Ramos (cell line): ENCODE measurements around the gene IQCE.

Experiments
- in situ Hi-C: fragments of 300-500 bp; cut with MboI; formaldehyde crosslinking; loops from one replicate; pipeline ENCODE4 v1.14.3; 2022; ENCODE audit warnings: low sequenced_read_pairs; ENCODE audit not compliant: unreplicated experiment

IQCE gene

DNA sequence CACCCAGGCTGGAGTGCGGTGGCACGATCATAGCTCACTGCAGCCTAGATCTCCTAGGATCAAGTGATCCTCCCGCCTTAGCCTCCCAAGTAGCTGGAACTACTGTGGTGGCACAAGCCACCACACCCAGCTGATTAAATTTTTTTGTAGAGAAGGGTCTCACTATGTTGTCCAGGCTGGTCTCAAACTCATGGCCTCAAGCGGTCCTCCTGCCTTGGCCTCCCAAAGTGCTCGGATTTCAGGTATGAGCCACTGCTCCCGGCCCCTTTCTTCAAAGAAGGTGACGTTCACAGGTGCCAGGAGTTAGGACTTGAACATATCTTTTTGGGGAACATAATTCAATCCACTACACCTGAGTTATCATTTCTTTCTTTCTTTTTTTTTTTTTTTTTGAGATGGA is 70.1 kb downstream of the IQCE start:
- in situ Hi-C loops: no loop called here

DNA sequence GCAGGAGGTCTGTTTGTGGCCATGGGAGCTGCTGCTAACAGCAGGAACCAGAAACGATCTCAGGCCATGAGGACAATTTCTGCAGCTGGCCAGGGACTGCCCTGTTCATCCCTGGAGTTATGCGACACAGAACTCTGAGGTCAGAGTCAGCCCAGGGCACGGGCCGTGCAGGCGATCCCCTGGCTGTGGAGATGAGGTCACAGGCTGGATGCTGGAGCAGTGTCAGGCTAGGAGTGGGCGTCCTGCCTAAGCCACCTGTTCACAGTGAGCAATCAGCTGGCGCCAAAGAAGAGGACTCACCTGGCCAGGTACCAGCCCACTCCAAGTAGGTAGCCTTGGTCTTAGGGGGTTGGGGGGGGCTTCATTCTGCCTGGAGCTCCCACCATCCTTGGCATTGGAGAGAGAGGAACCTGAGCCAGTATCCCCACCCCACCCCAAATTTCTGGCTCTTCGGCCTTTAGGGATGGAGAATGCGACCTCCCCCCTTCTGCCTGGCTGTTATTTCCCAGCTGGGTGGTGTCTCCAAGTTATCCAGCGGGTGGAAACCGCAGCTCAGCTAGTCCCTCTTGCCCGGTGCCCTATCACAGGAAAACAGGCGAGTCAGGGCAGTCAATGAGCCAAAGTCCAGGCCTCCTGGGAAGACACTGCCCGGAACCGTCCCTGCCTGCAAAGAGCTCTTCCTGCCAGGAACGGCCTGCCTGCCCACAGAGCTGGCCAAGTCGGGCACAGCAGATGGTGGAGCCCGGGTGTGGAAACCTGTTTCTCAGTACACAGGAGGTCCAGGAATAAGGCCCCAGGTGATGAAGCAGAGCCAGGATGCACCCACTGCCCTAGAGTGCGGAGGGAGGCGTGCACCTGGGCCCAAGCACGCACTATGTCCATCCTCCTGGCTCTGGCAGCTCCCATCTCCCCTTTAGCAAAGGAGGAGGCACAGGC is 71.2 kb downstream of the IQCE start:
- in situ Hi-C loops: no loop called here

DNA sequence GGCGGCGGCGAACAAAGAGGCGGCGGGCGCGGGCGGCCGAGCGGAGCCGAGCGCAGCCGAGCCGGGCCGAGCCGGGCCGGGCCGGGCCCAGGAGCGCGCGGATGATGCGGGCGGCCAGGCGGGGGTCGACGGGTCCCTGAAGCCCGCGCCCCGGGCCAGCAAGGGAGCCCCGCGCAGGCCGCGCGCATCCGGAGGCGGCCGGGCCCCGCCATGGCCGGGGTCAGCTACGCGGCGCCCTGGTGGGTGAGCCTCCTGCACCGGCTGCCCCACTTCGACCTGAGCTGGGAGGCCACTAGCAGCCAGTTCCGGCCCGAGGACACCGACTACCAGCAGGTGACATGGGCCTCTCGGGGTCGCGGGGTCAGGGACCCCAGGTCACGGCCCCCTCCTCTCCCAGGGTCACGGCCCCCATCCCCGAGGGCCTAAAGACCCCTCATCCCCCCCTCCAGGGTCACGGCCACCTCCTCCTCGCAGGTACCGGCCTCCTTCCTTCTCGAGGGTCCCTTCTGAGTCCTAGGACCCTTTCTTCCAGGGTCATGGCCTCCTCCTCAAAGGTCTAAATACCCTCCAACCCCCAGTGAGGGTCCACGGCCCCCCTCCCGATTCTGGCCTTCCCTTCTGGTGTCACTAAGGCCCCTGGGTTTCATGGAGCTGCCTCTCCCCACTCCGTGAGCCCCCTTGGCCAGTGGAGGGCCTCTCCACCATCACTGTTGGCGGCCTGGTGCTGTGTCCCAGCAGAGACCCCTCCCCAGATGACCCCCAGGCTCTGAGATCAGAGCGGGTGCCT is 73.4 kb downstream of the IQCE start, which contains the start of gene TTYH3:
TTYH3 (plus strand) TSS at position 41 of the 787 bp plus-strand sequence; CDS start at position 211, 170 bp downstream.
- in situ Hi-C loops: no loop called here

DNA sequence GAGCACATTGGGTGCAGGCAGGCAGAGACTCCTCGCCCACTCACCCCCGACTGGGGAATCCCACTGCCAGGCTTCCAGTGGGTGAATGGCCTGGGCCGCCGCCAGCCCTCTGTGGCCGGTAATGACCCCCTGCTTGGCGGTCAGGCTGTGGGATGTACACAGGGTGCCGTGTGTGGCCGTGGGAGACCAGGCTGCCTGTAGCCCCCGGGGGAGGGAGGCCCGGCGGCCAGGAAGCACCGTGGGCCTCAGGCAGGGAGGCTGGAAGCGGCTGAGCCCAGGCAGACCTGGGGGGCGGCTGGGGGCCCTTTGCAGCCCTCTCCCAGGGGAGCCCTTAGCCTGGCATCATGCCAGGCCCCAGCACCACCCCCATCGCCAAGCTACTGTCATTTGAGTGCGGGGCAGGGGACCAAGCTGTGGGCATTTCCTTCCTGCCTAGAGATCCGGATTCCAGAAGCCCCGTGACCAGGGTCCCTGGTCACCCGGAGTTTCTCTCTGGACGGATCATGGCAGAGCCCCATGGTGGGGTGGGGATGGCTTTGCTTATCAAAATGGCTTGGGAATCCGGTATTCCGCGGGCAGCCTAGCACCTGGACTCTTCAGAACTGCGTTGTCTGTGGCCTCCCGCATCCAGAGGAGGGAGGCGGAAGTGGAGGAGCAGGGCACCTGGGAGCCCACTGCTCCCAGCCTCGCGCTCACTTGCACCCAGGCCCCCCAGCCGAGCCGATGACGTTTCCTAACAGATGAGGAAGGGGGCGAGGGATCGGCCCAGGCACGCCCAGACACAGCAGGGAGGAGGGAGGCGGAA is 74.2 kb downstream of the IQCE start:
- in situ Hi-C loops: no loop called here

DNA sequence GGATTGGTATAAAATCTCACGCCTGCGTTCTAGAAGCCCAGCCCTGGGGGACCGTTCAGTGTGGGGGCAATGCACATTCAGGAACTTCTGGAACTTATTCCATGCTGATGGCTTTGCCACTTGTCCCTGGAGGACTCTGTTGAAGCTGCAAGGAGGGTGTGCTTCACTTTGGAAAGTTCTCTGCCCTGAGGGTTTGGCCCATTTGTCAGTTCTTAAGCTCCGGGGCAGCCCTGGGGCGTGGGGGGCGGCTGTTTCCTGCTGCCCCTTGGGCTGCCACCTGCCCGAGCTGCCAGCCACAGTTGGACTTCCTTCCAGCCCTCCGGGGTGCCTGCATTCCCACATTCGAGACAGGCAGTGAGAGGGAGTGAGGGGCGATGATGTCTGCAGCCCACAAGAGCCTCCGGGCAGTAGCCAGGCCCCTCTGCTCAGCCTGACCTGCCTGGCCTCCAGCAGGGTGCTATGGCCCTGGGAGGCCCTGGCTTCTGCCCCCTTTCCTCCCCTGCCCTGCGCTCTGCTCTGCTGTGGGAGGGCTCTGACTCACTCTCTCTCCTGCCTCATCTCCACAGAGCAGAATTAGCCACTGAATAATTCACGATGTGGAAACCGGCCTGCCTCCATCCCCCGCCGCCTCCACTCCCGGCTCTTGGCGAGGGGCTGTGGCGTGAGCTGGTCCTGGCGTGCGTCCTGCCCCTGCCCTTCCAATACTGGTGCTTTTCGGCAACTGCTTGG is 74.9 kb downstream of the IQCE start:
- in situ Hi-C loops: no loop called here

DNA sequence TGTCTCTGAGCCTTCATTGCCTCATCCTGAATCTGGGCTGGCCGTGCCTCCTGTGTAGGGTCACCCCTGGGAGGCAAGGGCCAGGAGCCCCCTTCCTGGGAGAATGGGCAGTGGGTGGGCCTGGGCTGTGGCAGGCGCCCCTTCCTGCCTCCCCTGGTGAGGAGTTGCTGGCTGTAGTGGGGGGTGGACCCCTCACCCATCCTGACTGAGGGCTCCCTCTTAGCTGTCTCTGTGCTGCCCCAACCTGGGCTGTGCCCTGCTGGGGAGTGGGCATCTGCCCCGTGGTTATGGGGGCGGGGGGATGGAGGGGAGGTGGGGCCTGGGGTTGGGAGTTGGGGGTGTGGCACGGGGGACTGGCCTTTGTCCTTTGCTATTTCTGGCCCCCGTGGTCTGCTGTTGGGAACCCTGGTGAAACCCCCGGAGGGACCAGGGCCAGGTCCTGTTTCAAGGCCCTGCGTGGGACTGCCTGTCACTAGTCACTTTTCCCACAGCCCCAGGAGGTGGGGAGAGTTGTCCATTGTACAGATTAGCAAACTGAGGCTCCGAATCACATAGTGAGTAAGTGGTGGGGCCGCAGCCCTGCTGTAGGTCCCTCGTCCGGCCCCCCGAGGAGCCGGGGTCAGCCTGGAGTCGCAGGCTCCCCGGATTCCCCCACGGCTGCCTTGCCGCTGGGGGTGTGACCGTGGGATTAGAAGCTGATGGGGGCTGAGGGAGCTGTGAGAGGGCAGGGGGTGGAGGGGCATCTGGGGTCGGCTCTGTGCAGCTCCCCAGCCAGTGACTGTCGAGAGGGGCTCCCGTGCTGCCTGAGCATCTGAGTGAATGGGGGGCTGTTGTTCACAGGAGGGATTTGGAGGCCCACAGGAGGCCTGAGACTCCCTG is 75.7 kb downstream of the IQCE start:
- in situ Hi-C loops: no loop called here

DNA sequence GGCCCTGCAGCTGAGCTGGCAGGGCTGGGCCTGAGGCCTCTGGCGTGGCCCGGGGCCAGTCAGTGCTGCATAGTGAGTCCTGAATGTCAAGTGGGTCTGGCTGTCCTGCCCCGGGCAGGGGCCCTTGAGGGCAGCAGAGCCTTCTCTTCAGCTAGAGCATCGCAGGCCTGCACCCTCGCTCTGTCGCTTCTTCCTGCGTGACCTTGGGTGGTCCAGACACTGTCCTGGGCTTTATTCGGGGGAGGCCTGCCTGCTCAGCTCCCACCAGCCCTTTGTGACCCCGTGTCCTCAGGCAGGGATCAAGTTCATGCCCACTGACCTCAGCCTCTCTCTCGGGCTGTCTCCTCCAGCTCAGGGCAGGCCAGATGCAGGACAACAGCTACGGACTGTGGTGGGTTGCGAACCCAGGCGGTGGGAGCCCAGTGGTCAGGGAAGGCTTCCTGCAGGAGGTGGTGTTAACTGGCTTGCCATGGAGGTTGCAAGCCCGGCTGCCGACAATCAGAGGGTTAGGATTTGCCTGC is 76.4 kb downstream of the IQCE start:
- in situ Hi-C loops: no loop called here

DNA sequence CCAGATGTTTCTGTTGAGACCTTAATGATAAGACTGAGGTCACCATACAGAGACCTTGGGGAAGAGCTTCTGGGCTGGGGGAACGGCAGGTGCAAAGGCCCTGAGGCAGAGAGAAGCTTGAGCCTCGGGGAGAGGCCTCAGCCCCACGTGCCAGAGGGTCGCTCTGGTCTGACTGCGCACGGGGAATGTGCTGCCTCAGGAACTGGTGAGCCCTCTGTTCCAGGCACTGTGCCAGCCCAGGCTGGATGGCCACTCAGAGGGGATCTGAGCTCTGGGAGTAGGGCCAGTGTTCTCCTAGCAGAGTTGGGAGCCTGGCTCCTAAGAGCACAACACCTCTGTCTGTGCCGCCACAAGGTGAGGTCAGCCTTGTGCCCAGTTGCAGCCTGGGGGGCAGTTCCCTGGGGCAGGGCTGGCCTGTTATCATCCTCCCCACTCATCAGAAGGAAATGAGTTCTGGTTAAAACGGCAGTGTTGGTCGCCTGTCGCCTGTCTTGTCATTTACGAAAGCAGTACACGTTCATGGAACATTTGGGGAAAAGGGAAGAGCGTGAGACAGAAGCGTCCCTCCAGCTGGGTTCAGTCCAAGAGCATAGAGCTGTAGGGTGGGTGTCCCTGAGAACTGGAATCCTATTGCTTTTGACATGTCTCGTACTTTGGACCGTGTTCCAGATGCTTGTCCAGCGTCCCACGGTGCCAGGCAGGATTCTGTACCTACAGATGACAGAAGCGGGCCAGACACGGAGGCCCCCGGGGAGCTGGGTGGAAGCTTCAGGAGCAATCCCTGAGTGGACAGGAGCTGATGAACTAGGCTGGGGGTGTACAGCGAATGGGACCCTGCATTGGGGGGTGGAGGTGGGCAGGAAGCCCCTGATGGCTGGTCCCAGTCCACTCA is 77.3 kb downstream of the IQCE start:
- in situ Hi-C loops: no loop called here

DNA sequence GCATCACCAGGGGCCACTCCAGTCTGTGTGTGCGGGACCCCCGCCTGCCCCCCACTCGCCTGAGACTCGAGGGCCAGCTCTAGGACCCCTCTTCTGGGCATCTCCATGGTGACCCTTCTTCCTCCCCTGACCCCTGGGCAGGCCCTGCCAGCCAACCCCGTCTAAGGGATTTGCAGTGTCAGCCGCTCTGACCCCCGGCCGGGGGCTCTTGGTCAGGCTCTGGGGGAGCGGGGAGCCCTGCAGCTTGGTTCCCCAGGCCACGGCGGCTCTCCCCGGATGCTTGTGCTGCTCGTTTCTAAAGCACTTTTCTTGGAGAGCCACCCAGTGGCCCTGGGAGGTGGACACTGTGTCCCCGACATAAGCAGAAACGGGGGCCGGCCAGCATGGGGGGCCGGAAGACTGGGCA is 78.3 kb downstream of the IQCE start:
- in situ Hi-C loops: no loop called here

DNA sequence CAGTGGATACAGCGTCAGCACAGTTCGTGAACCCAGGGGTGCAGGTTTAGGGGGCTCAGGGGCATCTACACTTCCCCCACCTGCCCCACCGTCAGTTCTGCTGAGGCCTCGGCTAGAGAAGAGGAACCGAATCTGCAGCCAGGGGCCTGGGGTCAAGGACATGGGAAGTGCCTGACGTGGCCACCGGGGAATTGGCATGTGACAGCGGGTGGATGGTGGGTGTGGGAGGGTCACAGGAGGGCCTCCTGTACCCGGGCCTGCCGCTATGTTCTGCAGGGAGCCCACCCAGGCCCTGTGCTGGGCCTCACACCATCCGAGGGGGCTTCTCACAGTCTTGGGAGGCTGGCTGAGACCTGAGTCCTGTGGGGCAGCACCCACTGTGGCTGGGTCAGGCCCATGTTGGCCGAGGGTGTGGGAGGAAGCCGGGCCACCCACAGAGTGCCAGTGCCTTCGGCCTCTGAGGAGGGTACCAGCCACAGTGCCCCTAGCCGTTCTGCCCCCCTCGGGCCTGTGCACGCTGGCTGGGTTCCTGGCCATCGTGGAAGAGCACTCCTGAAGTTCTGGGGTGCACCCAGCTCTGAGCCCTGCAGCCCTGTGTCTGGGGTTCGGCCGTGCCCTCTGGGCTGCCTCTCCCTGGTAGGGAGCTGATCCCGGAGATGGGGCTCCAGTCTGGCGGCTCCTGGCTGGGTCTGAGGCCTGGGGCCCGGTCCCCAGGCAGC is 78.9 kb downstream of the IQCE start:
- in situ Hi-C loops: no loop called here

DNA sequence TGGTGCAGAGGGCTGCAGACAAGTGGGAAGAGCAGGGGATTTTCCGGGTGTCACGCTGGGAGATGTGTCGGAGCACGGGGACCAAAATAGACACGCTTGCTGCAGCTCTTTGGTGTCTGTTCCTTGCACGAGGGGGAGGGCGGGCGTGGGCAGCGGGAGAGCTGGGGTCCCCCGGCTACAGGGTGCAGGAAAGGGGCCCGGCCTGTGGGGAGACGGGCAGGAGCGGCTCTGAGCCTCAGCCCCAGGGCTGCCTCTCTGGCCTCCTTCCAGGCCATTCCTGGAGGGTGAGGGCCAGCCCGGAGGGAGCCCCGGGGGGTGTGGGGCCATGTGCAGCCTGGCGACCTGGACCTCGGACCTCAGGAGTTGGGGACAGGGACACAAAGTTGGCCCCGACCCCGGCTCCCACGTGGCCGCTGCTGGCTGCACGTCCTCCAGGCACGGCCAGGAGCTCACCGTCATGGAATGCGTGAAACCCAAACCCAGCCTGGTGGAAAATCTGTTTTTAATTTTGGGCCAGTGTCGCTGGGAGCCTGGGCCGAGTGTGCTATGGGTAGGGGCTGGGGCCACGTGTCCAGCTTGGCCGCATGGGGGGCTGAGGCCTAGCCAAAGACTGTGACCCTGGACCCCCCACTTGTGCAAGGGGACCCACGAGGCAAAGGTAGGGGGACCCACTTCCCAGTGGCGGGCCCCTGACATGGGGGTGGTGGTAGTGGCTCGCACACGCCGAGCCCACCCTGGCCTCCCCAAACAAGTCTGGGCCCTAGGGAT is 79.6 kb downstream of the IQCE start:
- in situ Hi-C loops: no loop called here

DNA sequence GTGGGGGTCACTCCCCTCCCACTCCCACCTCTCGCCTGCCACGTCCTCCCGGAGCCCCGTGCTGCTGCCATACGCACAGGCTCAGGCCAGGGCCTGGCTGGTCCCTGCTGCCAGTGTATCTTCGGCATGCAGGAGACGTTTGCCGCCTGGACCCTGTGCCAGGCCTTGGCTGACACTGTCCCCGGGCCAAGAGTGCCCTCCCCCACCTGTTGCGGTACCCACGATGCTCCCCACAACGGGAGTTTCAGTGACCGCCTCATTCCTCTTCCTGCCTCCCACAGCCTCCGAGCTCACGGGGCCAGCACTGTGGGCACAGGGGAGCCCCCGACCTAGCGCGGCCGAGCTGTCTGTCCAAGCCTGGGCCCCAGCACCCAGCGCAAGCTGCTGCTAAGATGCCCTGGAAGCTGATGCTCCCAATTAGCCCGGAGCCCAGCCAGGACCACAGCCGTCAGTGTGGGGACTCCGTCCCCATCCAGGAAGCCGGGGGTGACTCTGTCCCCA is 80.5 kb downstream of the IQCE start:
- in situ Hi-C loops: no loop called here

DNA sequence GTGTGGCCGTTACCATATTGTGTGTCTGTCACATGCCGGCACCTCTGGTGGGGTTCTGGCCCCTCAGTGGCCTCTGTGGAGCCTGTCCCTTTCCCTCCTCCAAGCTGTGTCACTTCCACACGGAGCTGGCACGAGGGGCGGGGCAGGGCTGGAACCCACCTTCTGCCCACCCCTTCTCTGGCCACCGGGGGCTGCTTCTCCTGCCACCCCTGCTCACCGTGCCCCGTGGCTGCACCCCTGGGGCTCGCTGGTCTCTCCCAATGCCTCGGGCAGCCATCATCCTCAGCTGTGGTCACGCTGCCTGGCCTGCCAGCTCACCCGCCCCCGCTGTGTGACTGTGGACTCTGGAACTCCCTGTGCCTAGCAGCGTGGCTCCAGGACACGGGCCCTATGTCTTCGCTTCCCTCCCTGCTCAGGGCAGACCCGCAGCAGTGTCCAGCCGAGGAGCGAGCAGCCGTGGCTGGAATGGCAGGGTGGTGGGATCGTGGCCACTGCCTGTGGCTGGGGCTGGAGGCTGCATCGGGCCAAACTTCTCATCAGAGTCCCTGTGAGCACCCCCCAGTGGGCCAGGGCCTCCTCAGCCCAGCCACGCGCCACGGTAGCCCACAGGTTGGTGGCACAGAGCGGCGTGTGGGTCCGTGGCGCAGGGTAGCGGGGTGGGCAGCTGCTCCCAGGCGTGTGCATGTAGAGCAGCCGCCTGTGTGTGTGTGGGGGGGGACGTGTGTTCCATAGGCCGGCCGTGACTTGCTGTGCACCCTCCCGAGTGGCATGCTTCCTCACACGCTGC is 81.1 kb downstream of the IQCE start:
- in situ Hi-C loops: no loop called here

DNA sequence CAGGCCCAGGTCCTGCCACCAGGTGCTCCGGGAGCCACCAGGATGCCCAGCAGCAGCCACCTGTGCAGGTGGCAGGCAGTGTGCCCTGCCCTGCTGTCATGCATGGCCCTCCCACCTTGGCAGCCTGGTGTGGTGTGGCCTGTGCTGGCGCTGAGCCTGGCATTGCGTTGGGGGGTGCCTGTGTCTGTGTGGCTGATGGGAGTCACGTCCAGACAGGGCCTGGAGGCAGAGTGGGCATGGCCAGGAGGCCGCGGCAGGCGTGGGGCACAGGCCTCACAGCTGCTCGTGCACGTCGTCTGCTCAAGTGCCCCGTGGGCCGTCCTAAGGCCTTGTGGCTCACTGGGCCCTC is 81.7 kb downstream of the IQCE start:
- in situ Hi-C loops: no loop called here

DNA sequence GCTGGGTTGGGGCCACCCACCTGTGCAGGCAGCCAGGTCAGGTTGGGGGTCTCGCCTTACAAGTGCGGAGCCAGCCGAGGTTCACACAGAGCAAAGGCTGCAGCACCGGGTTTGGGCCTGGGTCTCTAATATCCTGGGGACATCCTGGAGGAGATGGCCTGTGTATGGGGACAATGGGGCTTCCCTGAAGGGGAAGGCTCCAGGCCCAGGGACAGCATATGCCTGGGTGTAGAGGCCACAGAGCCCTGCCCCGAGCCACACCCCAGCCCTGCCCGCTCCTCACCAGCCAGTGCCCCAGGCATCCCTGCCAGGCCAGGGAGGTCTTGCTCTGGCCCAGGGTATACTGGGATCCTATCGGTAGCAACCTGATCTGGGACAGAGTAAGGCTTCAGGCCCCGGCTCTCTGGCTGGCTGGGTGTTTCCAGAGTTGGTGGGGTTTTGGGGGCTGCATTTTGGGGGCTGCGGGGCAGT is 82.1 kb downstream of the IQCE start:
- in situ Hi-C loops: no loop called here
